ENCODE measurements around the gene ADAMTS9.

GRCh38 chr3:64520334-64520733, 167.5 kb downstream of the ADAMTS9 start:
- TF ChIP-seq POLR2AphosphoS5 (IDR thresholded peaks at IDR 0.05) (no peak), CTCF (IDR thresholded peaks at IDR 0.05) (no peak), POLR2A (IDR thresholded peaks at IDR 0.05) (no peak)

Data from prostate gland (tissue), 2 donors.